Activated B cell treated with CpG ODN at 0.5 μM for 24 hours (primary cell): ENCODE measurements around the gene PSAT1. TPM values are rescaled to one million over a fixed set of nuclear protein-coding genes. Genes with fewer than 3 reads are reported as not detected.

Experiments
- ATAC-seq: fragments of 200-7000 bp; cut with Tn5 transposase; one replicate; pipeline ENCODE4 v1.10.0; 2021; ENCODE audit warnings: low read depth, mild to moderate bottlenecking, moderate library complexity
- CTCF ChIA-PET: fragments of 350-600 bp; sonication (Branson Sonifier 250); formaldehyde crosslinking; loops from one replicate; lab custom pipeline; 2021; ENCODE audit warnings: antibody characterized with exemption; lab: Charles Lee
- POLR2A ChIA-PET: fragments of 350-600 bp; sonication (Branson Sonifier 250); formaldehyde crosslinking; loops from one replicate; lab custom pipeline; 2021; ENCODE audit warnings: antibody characterized with exemption; lab: Charles Lee
- DNase-seq: peaks from one replicate; pipeline ENCODE4 v3.0.0; 2022
- H3K27ac Mint-ChIP-seq: one replicate; pipeline ENCODE4 v1.8.0; 2020; ENCODE audit warnings: mixed read lengths
- H3K27me3 Mint-ChIP-seq: one replicate; pipeline ENCODE4 v1.8.0; 2021; ENCODE audit warnings: mixed read lengths
- H3K36me3 Mint-ChIP-seq: one replicate; pipeline ENCODE4 v1.8.0; 2021; ENCODE audit warnings: low read depth, mixed read lengths
- H3K4me1 Mint-ChIP-seq: one replicate; pipeline ENCODE4 v1.8.0; 2021; ENCODE audit warnings: mixed read lengths
- H3K4me3 Mint-ChIP-seq: one replicate; pipeline ENCODE4 v1.8.0; 2020; ENCODE audit warnings: mild to moderate bottlenecking, mixed read lengths
- H3K9me3 Mint-ChIP-seq: one replicate; pipeline ENCODE4 v1.8.0; 2020; ENCODE audit warnings: mixed read lengths
- CTCF ChIP-seq: fragments of 200-600 bp; IDR thresholded peaks from one replicate; pipeline ENCODE4 v1.8.0; 2022; ENCODE audit warnings: antibody characterized with exemption, mild to moderate bottlenecking
- intact Hi-C: fragments of 100-400 bp; cut with micrococcal nuclease; formaldehyde crosslinking; loops from one replicate; pipeline ENCODE4 v1.15.1; 2024
- total RNA-seq: library from RNA; stranded (reverse); gene quantifications from 2 replicates; pipeline ENCODE4 v1.2.3, GENCODE V29; 2022

PSAT1 gene
- total RNA-seq, 1 donor from 2014 or later = 59.4 TPM

DNA sequence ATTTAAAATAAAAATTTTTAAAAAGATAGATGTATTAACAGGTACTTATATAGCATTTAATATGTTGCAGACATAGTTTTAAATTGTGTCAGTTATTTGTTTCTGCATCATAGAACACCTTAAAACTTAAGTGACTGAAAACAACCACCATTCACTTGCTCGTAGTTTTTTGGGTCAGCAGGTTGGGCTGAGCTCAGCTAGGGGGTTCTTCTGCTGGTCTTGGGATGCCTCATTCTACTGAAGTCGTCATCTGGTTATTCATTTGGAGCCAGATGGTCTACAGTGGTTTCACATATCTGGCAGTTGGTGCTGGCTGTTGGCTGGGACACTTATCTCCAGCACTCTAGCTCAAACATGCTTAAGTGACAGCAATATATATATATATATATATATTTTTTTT lies 29.6 kb downstream of the PSAT1 start:
- H3K4me3 Mint-ChIP-seq = no peak overlapping the region
- no peak overlapping the region for H3K27ac Mint-ChIP-seq
- H3K36me3 Mint-ChIP-seq = peaks cover 26% of the 10 kb centered on the region
- no peaks in the 10 kb centered on the region for H3K4me1 Mint-ChIP-seq
- H3K9me3 Mint-ChIP-seq = no peaks in the 10 kb centered on the region
- ATAC-seq = no peak
- TF ChIP-seq CTCF = no peak
- H3K27me3 Mint-ChIP-seq = no peaks in the 10 kb centered on the region
- no peak for DNase-seq
- ChIA-PET CTCF (no interaction called here), POLR2A (no interaction called here)
- intact Hi-C loops = no loop called here

DNA sequence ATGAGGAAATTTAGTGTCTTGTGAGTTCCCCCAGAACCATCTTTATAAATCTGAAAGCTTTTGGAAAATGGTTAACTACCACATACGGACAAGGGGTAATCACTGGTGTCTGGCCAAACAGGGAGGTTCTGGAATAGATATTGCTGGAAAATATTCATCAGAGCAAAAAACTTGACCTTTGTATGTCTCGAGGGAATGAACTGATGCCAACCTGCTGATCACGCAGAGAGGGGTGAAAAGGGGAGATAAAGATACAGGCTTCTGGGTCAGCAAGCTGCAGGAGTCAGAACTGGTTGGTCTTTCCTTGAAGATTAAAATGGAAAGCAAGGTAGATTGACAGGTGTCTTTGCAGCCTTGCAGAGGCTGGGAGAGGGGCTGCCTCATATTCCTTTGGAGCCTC lies 35.5 kb downstream of the PSAT1 start:
- no peak for TF ChIP-seq CTCF
- ATAC-seq = no peak
- Mint-ChIP-seq H3K27ac (no peak overlapping the region), H3K4me1 (no peaks in the 10 kb centered on the region), H3K4me3 (no peak overlapping the region), H3K27me3 (no peaks in the 10 kb centered on the region), H3K9me3 (peaks cover 10% of the 10 kb centered on the region), H3K36me3 (peaks cover 20% of the 10 kb centered on the region)
- POLR2A ChIA-PET = no interaction called here
- intact Hi-C loops = no loop called here
- CTCF ChIA-PET = no interaction called here
- DNase-seq = no peak

DNA sequence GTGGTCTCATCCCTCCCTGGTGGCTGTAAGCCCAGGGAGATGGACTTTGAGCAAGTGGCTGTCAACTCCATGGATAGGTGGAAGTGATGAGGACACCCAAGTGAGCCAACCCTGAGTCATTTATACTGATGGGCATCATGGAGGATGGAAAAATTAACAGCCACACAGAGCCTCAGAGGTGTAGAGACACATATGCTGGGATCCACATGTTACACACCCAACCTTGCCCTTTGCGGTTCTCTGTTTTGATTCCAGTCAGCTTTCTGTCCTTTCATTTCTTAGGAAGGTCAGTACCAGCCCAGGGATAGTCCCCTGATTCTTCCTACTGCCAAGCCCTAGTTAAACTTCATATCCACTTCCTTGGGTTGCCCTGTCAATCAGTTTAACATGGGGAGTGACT lies 51.9 kb downstream of the PSAT1 start:
- TF ChIP-seq CTCF = no peak
- POLR2A ChIA-PET = no interaction called here
- intact Hi-C loops = no loop called here
- Mint-ChIP-seq H3K4me1 (no peaks in the 10 kb centered on the region), H3K9me3 (no peaks in the 10 kb centered on the region), H3K4me3 (no peak overlapping the region), H3K27me3 (no peaks in the 10 kb centered on the region), H3K36me3 (no peaks in the 10 kb centered on the region), H3K27ac (no peak overlapping the region)
- ATAC-seq = no peak
- CTCF ChIA-PET = no interaction called here
- DNase-seq = no peak

- no peak for ATAC-seq
- no peak overlapping the region for H3K27ac Mint-ChIP-seq
- H3K9me3 Mint-ChIP-seq = no peaks in the 10 kb centered on the region
- H3K4me1 Mint-ChIP-seq = no peaks in the 10 kb centered on the region
- no peaks in the 10 kb centered on the region for H3K36me3 Mint-ChIP-seq
- CTCF ChIA-PET = no interaction called here
- no peaks in the 10 kb centered on the region for H3K27me3 Mint-ChIP-seq
- no peak overlapping the region for H3K4me3 Mint-ChIP-seq
- TF ChIP-seq CTCF = no peak
- no peak for DNase-seq
- intact Hi-C loops = no loop called here
- POLR2A ChIA-PET = no interaction called here
Measured at GRCh38 chr9:78351816-78352215, 54.9 kb downstream of the PSAT1 start.

DNA sequence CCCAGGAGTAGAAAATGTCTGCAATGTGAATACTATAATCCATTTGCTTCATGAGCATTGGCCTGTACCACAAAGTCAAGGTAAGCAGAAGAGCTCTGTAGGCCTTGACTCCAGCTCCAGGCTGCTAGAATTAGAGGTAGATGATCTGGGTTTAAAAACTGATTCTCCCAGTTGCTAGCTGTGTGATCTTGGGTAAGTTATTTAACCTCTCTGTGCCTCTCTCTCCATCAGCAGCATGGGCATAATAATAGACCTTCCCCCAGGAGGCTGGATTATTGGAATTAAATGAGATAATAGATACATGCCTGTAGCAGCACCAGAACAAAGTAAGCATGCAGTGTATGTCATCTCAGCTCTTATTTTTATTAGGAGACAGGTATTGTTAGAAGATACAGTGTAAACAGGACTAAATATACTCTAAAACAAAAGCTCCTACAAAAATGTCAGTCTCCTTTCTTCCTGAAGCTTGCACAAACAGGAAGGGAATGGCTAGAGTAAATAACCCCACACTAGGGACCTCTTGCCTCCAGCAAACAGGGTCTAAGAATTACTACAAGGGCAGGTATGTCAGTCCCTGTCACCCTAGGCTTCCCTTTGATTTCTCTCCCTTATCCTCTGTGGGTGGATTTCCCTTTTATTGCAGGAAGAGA lies 57.5 kb downstream of the PSAT1 start:
- Mint-ChIP-seq H3K27me3 (no peaks in the 10 kb centered on the region), H3K36me3 (no peaks in the 10 kb centered on the region), H3K4me3 (no peak overlapping the region), H3K4me1 (no peaks in the 10 kb centered on the region), H3K9me3 (no peaks in the 10 kb centered on the region), H3K27ac (no peak overlapping the region)
- DNase-seq (no peak), ATAC-seq (no peak)
- POLR2A ChIA-PET = no interaction called here
- intact Hi-C loops = no loop called here
- TF ChIP-seq CTCF = no peak
- CTCF ChIA-PET = no interaction called here
